GM21737 (cell line): ENCODE results near the gene NRXN3.

Experiments
- ATAC-seq: cut with Tn5 transposase; IDR thresholded peaks from one replicate; pipeline ENCODE4 v1.9.1; 2021; ENCODE audit warnings: mild to moderate bottlenecking, moderate library complexity; ENCODE audit not compliant: unreplicated experiment

Gene NRXN3

DNA sequence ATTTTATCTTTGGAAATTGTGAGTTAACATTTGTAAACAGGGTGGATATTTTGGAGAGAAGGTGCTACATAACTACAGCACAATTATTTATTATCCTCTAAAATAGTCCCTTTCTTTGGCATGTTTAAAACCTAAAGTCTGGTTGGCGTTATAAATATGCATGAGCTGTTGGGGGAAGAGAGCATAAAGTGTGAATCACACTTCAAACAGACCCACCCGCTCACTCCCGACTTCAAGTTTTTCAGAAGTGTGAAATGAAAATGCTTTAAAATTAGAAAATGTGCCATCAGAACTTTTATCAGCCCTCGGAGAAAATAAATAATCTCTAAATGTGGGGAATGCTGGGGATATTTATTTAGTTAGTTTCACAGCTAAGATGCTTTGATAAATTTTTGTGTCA lies 1006.9 kb downstream of the NRXN3 start:
- ATAC-seq, result no peak

DNA sequence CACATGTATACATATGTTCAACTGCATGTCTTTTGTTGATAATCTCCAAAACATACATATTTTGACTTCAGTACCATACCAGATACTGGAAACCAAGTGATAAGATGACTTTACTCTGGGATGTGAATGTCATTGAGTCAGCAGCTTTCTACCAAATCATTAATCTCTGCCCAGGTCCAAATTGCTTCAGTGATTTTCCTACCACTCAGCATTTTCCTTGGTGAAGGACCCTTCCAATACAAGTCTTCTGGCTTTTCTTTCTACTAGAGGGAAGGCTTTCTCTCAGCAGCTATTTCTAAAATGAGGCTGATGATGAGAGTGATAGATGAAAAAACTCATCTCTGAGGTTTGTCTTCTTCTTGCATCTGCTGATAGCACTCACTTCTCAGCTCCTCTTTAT lies 1008.5 kb downstream of the NRXN3 start:
- no peak for ATAC-seq

DNA sequence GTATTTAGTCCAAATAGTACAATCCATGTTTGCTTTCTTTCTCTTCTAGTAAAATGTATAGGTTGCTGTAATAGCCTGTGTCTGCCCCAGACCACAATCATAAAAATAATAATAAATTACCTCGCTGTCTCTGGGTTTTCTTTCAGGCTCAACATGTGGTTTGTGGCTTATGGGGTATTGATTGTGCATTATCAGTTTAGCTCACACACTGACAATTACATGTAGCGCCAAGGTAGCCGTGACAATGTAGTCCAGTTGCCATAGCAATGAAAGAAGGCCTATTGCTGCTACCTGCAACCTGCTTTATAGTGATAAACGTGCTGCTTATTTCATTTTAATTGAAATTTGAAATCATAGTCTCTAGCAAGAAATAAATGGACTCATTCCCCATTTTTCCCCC lies 1009.8 kb downstream of the NRXN3 start:
- no peak for ATAC-seq

DNA sequence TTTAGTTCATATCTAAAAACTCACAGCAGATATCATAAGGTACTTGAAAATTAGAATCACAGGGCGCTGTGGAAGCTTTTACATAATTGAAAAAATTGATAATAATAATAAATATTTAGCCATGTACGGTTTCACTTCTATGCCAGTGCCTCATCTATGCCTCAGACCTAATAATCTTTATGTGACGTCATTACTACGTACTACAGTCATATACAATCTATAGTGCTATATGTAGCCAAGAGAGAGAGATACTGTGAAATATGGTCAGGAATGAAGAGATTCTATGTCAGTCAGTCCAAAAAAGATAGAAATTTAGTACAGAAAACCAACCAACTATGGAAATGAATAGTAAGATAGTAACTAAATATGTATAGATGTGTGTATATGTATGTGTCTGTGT lies 1010.5 kb downstream of the NRXN3 start:
- no peak for ATAC-seq

DNA sequence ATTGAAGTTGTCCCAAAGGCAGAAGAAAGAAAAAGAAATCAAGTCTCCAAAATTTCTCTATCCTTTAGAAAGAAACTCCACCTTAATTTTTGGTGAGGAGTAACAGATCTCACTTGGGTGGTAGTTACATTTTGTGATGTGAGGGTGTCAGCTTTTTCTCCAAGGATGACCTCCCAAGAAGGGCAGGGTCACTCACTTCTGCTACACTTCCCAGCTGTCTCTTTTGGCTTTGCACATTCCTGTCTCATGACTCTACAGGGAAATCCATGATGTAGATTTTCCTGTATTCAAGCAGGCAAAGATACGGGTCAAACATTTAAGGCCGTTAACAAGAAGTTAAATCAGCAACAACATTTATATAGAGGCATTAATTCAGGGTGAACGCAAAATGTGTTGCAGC lies 1016.4 kb downstream of the NRXN3 start:
- no peak for ATAC-seq

DNA sequence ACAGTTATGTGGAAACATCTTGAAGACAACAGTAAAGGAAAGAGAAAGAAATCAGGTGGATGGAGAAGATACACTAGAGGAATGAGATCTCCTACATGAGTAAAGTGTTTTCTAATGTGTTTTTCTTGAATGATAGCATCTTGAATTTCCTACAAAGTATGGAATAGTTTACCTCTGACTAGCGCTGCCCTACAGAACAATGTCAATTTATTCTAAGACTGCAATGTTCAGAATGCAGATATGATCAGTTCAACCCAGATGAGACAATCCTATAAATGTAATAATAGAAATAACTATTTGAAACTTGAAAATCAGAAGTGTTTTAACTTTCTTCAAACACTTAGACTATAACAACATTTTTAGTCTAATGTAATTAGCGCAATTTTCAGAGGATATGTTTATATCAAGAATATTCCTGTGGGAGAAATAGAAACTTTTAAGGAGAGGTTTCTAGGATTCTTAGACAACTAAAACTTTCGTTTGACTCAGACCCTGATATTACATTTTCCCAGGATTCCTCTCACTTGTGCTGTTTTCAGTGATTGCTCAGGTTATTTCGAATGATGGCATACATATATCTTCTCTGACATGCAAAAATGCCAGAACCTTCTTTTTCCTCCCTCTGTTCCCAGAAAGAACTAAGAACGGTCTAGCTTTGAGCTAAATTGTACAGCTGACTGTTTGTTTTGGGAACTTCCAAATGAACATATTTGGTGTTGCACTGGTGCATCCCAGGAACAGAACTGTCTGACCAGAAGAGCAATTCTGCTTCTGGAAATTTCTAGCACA lies 1023.7 kb downstream of the NRXN3 start:
- no peak for ATAC-seq

DNA sequence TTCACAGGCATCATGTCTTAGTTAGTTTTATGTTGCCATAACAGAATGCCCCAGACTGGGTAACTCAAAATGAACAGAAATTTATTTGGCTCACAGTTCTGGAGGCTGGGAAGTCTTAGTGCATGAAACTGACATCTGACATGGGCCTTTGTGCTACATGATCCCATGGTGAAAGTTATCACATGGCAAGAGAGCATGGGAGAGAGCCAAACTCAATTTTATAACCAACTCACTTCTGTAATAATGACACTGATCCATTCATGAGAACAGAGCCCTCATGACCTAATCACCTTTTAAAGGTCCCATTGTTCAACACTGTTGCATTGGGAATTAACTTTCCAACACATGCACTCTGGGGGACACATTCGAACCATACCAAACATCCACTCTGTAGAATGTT lies 1026.0 kb downstream of the NRXN3 start:
- no peak for ATAC-seq

DNA sequence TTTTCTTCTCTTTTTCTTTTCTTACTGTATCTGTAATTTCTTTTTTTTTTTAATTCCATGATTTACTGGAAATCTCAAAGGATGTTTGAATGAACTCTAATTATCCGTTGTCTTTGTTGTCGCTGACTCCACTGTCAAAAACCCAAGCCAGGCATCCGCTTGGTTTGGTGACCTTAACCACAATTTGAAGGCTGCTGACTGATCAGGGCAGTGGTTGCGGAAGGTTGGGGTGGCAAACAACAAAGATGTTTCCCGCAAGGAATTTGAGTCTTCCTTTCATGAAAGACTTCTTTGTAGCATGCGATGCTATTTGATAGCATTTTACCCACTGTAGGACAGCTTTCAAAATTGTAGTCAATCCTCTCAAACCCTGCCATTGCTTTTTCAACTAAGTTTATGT lies 1027.3 kb downstream of the NRXN3 start:
- no peak for ATAC-seq

DNA sequence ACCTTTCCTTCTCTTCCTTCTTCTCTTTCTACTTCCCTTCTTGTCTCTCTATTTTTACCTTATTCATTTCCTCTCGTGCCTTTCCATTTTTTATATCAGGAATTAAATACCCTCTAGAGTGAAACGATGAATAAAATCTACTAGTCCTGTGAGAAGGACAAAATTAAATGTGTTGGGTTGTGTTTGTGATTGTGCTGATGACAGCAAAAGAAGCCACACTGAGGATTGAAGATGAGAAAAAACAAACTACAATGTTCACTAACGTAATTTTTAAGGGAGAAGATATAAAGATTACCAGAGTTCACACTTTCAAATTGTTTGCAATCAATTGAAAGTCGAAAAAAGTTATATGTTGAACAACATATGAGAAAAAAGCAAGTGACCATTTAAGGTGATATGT lies 1029.0 kb downstream of the NRXN3 start:
- no peak for ATAC-seq

DNA sequence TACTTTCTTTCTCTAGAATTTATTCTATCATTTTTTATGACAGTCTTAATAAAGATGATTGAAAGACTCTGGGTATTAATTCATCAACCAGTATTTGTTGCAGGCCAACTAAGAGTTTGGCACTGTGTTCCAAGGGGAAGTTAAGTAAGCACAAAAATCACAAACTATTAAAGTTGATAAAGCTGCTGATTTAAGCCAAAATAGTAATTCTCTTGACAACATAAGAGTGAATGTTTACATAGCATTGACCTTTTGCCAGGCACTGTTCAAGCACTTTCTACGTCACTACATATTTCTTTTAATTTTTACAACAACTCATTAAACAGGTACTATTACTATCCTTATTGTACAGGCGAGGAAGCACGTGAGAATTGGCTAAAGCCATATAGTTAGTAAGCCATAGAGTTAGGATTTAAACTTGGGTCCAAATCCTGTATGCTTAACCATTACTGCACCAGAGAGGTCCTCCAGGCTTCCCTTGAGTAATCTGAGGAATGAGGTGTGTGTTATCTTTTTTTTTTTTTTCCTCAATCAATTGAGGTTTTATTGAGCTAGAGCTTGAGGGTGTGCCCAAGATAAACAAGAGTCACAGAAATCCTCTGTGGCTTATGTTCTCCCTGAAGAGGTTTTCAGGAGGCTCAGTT lies 1031.5 kb downstream of the NRXN3 start:
- ATAC-seq, result no peak

DNA sequence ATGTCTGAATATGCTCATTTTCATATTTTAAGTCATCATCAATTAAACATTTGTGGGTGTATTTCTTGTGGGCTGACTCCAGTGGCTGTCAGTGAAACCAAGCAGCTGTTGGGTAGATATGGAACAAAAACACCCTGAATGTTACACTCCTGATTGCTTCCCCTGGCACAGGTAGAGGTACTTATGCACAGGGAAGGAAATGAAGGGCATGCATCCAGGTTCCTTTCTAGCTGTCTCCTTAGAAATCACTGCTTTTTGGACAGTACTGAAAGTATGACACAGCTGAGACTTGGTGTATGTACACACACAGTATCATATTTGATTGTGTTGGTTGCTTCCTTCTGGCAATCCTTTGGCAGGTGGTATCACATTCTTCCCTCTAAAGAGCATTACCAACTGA lies 1034.4 kb downstream of the NRXN3 start:
- ATAC-seq, result no peak

DNA sequence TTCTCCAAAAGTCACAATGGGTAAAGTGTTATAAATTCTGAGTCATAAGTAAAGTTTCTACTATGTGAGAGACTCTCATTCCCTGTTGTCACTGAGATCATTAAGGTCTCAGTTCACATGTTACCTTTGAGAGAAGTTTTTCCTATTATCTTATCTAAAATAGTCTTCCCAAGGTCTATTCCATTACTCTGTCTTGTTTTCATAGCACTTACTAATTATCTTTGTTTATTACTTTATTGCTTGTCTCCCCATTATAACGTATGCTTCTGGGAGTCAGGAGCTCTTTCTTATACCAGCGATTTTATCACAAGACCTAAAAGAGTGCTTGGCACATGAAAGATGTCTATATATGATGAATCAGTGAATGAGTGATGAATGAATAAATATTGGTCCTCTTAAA lies 1039.2 kb downstream of the NRXN3 start:
- ATAC-seq, result no peak

DNA sequence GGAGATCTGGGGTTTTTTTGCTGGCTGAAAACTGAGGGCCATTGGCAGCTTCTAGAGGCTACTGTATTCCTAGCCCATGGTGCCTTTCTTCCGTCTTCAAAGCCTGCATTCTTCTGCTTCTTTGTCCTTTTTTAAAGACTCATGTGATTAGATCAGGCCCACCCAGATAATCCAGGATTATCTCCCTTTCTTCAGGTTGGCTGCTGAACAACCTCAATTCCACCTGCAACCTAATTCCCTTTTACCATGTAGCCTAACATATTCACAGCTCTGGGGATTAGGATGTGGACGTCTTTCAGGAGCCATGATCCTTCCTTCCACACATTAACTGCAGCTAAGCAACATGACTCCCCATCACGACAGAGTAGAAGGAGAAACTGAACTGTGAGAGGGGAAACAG lies 1055.6 kb downstream of the NRXN3 start:
- ATAC-seq, result no peak

DNA sequence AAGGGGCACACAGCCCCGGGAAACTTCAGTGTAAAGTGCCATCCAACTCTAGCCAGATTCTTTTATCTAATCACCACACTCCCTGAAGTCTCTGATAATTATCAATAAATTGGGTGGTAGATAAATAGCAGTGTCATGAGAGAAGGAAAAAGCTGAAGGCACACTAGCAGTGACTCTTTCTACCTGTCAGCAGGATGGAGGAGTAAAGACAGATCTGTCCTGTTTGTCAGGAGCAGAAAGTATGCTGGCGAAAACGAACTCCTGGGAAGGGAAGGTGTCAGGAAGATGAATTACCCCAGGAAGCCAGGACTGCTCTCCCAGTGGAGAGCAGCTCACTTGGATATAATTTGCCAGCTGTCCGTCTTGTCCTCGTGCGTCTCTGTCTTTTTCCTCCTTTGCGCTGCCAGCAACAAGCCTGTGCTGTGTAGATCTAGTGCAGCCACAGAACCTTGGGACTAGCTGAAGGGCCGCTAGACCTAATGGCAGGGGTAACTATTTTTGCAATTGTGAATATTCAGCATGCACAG lies 1059.3 kb downstream of the NRXN3 start:
- no peak for ATAC-seq

DNA sequence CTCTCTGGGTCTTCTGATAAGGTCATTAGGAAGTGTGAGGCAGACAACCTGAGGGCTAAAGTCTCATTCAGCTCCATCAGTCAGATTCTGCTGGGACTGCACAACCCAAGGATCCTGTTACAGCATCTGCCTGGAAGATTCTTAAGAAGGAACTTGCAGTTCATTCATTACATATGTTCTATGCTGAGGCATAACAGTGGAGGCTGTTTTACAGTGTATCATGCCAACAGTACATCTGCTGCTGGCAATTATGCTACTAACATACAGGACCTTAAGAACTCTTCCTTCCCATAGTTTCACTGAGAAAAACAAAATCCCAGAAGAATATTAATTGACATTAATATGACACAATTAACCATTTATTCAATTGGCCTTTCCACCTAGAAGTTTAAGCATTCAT lies 1072.5 kb downstream of the NRXN3 start:
- ATAC-seq, result no peak

DNA sequence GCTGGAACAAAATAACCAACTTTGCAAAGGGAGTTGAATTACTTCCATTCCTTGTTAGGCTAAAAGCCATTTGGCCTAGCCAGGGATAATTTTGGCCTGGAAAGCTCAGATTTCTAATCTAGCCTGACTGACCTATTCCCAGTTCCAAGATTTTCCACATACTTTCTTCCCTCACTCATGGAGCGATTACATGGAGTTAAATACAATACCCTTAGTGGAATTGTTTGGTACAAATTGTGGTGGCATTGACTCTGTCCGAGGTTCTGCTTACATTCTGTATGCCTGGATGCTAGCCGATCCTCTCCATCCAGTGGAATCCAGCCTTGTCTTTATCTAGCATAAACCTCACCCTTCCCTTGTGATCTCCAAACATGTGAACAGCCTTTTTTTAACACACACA lies 1076.0 kb downstream of the NRXN3 start:
- no peak for ATAC-seq

DNA sequence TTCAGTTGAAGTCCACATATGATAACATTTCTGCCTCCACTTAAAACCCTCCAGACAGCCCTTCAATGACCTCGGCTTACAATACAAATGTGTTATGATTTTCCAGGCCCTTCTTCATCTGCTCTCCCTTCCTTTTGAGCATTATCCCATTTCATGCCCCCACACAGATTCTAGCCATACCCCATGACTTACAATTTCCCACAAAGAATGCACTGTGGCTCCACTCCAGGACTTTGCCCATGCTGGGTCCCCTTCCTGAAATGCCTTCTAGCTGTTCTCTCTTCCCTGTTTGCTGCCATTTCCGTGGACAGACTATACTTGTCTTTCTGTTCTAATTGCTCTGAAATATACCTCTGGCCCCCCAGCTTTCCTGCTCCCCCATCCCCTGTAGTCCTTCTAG lies 1078.0 kb downstream of the NRXN3 start:
- ATAC-seq, result no peak

DNA sequence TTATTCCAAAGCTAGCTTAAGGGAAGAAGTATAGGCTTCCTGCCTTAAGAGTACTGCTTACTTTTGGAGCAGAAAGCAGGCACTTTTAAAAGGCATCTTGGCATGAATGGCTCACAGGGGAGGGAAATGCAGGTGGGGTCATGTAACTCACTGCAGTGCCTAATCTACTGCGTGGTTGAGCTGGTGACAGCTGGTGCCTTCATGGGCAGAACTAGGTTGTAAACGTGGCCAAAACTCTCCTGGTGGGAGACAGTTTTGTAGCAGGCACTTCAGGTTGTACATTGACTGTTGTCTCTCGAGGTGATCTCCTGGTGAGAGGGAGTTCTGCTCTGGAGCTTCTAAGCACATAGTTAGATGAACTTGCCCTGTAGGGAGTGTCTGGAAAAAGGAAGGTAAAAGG lies 1078.6 kb downstream of the NRXN3 start:
- ATAC-seq, result no peak

DNA sequence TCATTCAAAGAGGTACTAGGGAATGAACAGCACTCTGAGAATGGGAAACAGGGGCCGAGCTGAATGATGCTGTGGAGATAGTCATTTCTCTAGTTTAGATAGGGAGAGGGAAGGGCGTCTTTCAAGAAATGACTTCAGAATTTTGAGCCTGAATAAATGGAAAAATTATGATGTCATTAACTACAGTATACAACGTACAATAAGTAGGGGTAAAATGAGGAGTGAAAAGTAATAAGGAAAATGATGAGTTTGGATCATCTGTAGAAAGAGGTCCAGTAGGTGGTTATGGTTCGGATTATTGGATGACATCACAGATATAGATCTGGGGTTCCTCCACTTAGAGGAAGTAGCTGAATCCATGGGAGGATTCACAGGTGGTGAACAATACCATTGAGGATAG lies 1081.1 kb downstream of the NRXN3 start:
- ATAC-seq, result no peak

DNA sequence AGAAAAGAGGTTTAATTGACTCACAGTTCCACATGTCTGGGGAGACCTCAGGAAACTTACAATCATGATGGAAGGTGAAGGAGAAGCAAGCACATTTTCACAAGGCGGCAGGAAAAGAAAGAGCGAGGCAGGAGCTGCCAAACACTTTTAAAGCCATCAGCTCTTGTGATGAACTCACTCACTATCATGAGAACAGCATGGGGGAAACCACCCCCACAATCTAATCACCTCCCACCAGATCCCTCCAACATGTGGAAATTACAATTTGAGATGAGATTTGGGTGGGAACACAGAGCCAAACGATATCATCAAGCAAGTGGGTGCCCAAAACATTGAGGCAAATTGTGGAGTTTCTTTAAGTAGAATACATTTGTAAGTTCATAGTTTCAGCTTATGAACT lies 1083.4 kb downstream of the NRXN3 start:
- ATAC-seq, result no peak

DNA sequence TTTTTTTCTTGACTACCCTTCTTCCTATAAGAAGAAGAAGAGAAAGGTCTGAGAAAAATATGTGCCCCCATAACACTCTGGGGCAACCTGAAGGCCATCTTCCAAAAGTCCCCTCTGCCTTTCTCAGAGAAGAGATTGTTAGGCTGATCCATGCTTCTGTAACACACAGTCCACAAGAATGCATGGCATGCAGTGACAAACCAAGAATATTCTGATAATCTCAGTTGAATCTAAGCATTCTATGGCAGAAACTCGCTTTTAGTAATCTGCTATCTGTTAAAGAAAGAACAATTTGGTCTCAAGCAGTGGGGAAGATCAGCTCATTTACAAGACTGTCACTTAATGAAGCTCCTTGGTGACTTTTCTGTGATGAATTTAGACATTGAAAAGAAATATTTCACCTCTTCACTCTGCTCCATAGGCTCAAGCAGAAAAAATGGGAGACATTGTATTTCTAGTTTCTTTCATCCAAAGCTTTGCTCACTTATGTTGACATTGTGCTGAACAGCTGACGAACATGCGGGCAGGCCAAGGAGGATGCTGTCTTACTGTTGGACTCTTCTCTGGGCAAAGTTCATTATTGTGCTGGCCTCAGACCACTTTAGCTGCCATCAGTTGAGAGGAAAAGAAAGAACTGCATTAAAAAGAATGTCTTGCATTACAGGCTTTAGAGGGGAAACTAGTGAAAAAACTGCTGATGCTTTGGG lies 1084.0 kb downstream of the NRXN3 start:
- ATAC-seq, result no peak

DNA sequence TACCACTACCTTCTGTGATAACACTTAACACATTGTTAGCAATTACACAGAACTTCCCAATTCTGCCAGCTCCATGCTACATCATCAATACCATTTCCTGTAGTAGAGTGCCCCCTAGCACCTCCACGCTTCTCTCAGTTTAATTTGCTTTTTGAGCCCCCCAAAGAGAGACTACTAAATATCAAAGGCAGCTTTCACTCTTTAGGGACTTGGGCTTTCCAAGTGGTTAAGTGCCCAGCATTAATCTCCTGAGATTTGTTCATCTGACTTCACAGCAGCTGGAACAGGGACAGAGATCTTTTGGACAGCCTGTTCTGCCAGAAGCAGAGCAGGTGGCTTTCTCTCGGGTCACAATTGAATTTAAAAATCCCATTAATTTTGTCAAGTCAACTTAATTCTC lies 1086.2 kb downstream of the NRXN3 start:
- no peak for ATAC-seq
